Esophagus squamous epithelium (tissue), 5 donors: ENCODE results near the gene TSPAN14. TPM values are rescaled to one million over a fixed set of nuclear protein-coding genes. Genes with fewer than 3 reads are reported as not detected.

ENCODE experiments used
- DNase-seq: peaks from one replicate; lab custom pipeline; 2025; lab: John Stamatoyannopoulos, UW
- H3K27ac ChIP-seq, 4 donors: fragments of 200-600 bp; sonication (generic); one replicate each; pipeline ENCODE4 v1.5.1; 2016 to 2019; ENCODE audit warnings: mild to moderate bottlenecking in 1 of 4
- H3K27me3 ChIP-seq, 4 donors: fragments of 200-600 bp; sonication (generic); 1 replicate in 3 of 4; 2 replicates in 1 of 4; pipeline versions ENCODE4 v1.5.1 to v1.6.0; 2017 to 2021; ENCODE audit warnings: antibody characterized with exemption in 1 of 4
- H3K36me3 ChIP-seq, 3 donors: fragments of 200-600 bp; sonication (generic); one replicate each; pipeline ENCODE4 v1.5.1; 2016 to 2019
- H3K4me1 ChIP-seq, 3 donors: fragments of 200-600 bp; sonication (generic); one replicate each; pipeline ENCODE4 v1.5.1; 2017 to 2019
- H3K4me3 ChIP-seq, 4 donors: fragments of 200-600 bp; sonication (generic); 1 replicate in 3 of 4; 2 replicates in 1 of 4; pipeline ENCODE4 v1.5.1; 2016 to 2019; ENCODE audit warnings: mild to moderate bottlenecking in 2 of 4, moderate library complexity in 1 of 4
- H3K9me3 ChIP-seq, 3 donors: fragments of 200-600 bp; sonication (generic); one replicate each; pipeline ENCODE4 v1.5.1; 2016 to 2019
- CTCF ChIP-seq, 6 experiments: fragments of 450-650 bp in 4 of 6; fragments of 200-600 bp in 2 of 6; sonication (generic) in 2 of 6; IDR thresholded peaks; one replicate each; pipeline ENCODE4 v1.5.1; 2016 to 2019; ENCODE audit warnings: antibody characterized with exemption in 6 of 6, mild to moderate bottlenecking in 4 of 6, moderate library complexity in 4 of 6
- POLR2A ChIP-seq, 4 donors: fragments of 450-650 bp; IDR thresholded peaks; one replicate each; pipeline ENCODE4 v1.6.1; 2017; ENCODE audit warnings: antibody characterized with exemption in 4 of 4, mild to moderate bottlenecking in 4 of 4, moderate library complexity in 3 of 4
- WGBS, 2 donors: methylation state at CpG; one replicate each; pipeline ENCODE4 v1.1.5; 2018; 5-methylcytosine and 5-hydroxymethylcytosine counted together
- intact Hi-C: fragments of 100-400 bp; cut with DNase I; formaldehyde crosslinking; loops from one replicate; pipeline ENCODE4 v1.15.0; 2022
- total RNA-seq, 4 donors: library from RNA; depleted of rRNA; stranded (reverse); fragments of >200 nt; gene quantifications; one replicate each; pipeline ENCODE4 v1.1.0, GENCODE V29; 2016
- donor health status: DM: yes; HTN: yes; CAD: no.

The TSPAN14 gene
- total RNA-seq, 4 donors from 2014 or later, result 66.4 to 118 (median 89.8) TPM

DNA sequence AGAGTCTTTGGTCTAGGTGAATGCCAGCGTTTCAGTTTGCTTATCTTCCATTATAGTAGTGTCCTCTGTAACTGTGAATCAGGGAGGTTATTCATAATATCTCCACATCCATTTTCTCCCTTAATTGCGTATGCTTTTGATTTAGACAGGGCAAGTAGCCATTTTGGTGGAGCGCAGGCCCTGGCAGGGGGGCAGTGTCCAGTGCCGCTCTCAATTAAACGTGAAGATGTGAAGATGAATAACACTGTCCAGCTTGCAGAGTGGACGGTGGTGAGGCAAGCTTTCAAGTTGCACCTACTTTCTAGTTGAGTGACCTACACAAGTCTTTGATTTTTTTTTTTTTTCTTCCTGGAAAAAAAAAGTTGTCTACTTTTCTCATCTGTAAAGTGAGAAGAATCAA, 4.5 kb downstream of the TSPAN14 start:
- TF ChIP-seq POLR2A (IDR thresholded peaks at IDR 0.05), result no peak
- no peak for TF ChIP-seq CTCF (IDR thresholded peaks at IDR 0.05)
- 49 to 52% methylated on average over 6 of the region's 6 CpGs for WGBS, 2 donors
- H3K4me3 ChIP-seq, result peak overlapping the region; percentile 14 to 100 (median 38)

GRCh38 chr10:80459047-80459865, 5.1 kb downstream of the TSPAN14 start:
- intact Hi-C loops, result no loop called here
- TF ChIP-seq CTCF (IDR thresholded peaks at IDR 0.05) (no peak), POLR2A (IDR thresholded peaks at IDR 0.05) (peak in 2 of 4 donors; percentile 47 to 72)
- no peaks in the 10 kb centered on the region for H3K9me3 ChIP-seq
- WGBS, 2 donors, result 0% methylated on average over 1 to 2 of the region's 9 CpGs
- H3K27ac ChIP-seq, result peak overlapping the region; percentile 92 to 100 (median 98)
- H3K4me1 ChIP-seq, result peaks cover 84 to 92% (median 85%) of the 10 kb centered on the region in 3 donors
- H3K27me3 ChIP-seq, result no peaks in the 10 kb centered on the region
- peak overlapping the region; percentile 14 to 100 (median 38) for H3K4me3 ChIP-seq
- H3K36me3 ChIP-seq, result peaks cover 0 to 7% (median 0%) of the 10 kb centered on the region in 3 donors
- DNase-seq, result no peak

More for the DNA sequence above, 4.5 kb downstream of the TSPAN14 start:
- intact Hi-C loops, result no loop called here
- Histone ChIP-seq H3K9me3 (no peaks in the 10 kb centered on the region), H3K36me3 (peaks cover 0 to 7% (median 0%) of the 10 kb centered on the region in 3 donors), H3K27me3 (no peaks in the 10 kb centered on the region), H3K27ac (peak overlapping the region; percentile 92 to 100 (median 98)), H3K4me1 (peaks cover 78 to 87% (median 80%) of the 10 kb centered on the region in 3 donors)
- DNase-seq, result no peak

- Histone ChIP-seq H3K4me1 (peaks cover 94 to 100% (median 97%) of the 10 kb centered on the region in 3 donors), H3K36me3 (peaks cover 0 to 7% (median 0%) of the 10 kb centered on the region in 3 donors), H3K27ac (peak overlapping the region; percentile 92 to 100 (median 98)), H3K27me3 (no peaks in the 10 kb centered on the region), H3K4me3 (peak overlapping the region in 3 of 4 donors; percentile 37 to 100 (median 38)), H3K9me3 (no peaks in the 10 kb centered on the region)
- intact Hi-C loops, result no loop called here
- WGBS, 2 donors, result 18 to 26% methylated on average over 4 to 6 of the region's 6 CpGs
- TF ChIP-seq CTCF (IDR thresholded peaks at IDR 0.05) (no peak), POLR2A (IDR thresholded peaks at IDR 0.05) (peak in 2 of 4 donors; percentile 17 to 54)
- DNase-seq, result no peak
Measured at GRCh38 chr10:80460399-80461207, 6.5 kb downstream of the TSPAN14 start.

DNA sequence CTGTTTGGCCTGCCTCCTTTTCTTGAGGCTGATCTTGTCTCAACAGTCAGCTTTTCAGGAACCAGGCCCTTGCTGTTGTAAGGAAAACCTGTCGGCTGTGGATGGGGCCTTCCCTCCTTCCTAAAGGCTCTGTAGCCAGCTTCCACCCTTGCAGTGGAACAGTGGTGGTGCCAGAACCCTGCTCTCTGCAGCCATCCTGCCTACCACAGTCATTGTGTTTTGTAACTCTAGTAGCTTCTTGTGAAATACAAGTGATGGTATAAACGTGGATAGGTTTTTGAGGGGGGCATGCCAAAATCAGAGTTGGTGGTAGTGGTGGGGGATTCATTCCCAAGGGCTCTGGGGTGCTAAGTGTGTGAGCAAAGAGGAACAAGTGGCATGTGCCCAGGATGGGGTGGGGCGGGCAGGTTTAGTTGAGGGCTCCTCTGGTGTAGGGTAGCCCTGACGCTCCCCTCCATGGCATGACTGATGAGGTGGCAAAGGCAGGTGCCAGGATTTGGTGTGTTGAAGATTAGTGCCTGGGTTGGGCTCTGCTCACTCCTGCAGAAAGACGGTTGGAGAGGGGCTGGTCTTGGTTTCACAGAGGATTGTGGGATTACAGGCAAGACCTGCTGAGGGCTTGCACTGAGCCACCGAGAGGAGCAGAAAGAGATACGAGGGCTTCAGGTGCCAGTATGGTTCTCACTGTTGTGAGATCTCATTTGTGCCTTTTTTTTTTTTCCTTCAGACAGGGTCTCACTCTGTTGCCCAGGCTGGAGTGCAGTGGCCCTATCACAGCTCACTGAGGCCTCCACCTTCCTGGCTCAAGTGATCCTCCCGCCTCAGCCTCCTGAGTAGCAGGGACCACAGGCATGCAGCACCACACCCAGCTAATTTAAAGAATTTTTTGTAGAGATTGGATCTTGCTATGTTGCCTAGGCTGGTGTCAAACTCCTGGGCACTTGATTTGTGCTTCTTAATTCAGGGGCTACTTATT, 7.4 kb downstream of the TSPAN14 start:
- Histone ChIP-seq H3K27me3 (no peaks in the 10 kb centered on the region), H3K36me3 (peaks cover 0 to 7% (median 0%) of the 10 kb centered on the region in 3 donors), H3K9me3 (no peaks in the 10 kb centered on the region), H3K27ac (peak overlapping the region; percentile 92 to 100 (median 98)), H3K4me1 (peaks cover 94 to 100% (median 100%) of the 10 kb centered on the region in 3 donors), H3K4me3 (peak overlapping the region in 3 of 4 donors; percentile 37 to 100 (median 38))
- 26 to 39% methylated on average over 6 to 7 of the region's 8 CpGs for WGBS, 2 donors
- intact Hi-C loops, result no loop called here
- DNase-seq, result no peak
- TF ChIP-seq CTCF (IDR thresholded peaks at IDR 0.05), result no peak
- TF ChIP-seq POLR2A (IDR thresholded peaks at IDR 0.05), result no peak
